ENCODE measurements around the gene VCL.

The VCL gene

DNA sequence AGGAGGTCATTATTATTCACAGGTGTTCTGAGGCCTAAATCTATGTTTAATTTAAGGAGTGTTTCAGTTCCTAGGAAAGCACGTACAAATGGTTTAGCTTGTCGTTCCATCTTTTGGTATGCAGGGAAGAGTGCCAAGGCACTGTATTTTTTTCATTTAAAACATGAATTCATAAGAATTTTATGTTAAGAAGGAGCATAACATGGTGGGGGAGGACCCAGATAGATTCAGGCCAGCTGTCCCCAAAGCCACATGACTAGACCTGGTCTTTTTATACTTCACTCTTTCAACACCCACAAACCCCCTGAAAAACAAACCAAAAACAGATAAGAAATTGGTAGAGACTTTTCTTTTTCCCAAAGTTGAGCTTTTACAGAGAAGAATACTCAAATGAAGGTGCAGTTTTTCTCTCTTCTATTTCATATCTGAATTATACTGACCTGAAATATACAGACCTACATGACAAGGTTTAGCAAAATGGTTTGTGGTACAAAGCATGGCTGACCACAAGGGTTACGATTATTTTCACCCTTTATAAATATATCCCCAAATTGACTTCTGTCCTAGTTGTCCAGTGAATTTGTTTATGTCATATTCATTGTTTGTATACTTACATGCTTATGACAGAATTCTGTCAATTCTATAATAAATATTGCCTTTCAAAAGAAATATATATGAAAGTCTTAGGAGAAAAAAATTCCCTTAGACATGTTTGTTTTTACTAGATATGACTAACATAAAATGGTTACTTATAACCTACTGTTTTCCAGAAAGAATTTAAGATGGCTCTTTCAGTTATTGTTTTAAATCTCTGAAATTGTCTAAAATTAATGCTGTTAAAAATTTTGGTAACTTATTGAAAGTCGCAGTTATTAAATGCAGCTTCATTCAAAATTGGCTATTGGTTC, 81.4 kb downstream of the VCL start:
- no peak for DNase-seq

GRCh38 chr10:74079936-74080590, 82.1 kb downstream of the VCL start:
- DNase-seq = no peak

DNA sequence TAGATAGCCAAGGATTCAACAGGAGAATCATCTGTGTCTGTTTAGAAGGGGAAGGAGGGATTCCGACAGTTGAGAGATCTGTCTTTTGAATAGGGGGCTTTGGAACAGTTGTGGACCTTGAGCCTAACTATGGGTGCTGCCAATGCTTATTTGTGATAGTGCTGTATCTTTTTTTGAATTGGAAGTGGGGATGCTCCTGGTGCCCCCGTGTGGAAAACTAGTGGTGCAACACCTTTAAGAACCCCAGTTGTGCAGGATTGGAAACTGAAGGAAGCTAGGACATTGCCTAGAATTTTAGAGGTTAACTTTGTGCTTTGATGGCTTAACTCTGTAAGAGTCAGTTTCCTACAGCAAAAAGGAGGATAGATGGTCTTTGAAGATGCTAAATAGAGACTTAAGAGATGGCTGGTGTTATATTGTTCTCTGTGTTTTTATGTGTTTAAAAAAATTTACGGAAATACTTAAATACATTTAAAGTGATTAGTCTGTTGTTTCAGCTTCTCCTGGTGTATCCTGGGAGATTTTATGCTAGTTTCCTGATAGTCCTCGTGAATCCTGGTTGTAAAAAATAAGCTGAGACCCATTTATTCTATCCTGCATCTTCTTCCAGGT, 83.4 kb downstream of the VCL start:
- DNase-seq = no peak

GRCh38 chr10:74081941-74082718, 84.2 kb downstream of the VCL start:
- DNase-seq = no peak

DNA sequence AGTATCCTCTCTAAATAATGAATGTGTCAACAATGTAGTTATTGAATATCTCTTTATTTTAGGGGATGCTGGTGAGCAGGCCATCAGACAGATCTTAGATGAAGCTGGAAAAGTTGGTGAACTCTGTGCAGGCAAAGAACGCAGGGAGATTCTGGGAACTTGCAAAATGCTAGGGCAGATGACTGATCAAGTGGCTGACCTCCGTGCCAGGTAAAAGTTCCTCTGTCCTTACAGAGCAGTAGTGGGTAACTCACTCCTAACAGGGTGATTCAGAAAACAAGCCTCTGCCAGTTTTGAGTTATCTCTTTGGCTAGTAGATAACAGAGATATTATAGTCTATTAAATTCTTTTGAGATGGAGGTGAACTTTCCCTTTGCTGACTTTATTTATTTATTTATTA, 85.4 kb downstream of the VCL start:
- no peak for DNase-seq

DNA sequence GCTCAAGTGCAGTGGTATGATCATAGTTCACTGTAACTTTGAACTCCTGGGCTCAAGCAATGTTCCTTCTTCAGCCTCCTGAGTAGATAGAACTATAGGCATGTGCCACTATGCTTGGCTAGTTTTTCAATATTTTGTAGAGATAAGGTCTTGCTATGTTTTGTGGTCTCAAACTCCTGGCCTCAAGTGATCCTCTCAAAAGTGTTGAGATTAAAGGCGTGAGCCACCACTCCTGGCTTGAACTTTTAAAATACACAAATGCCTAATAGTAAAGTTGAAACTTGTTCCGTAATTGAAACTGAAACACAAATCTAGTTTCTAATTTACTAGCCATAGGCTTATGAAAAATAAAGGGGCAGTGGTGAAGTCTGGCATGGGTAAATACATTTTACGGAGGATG, 87.0 kb downstream of the VCL start:
- no peak for DNase-seq

DNA sequence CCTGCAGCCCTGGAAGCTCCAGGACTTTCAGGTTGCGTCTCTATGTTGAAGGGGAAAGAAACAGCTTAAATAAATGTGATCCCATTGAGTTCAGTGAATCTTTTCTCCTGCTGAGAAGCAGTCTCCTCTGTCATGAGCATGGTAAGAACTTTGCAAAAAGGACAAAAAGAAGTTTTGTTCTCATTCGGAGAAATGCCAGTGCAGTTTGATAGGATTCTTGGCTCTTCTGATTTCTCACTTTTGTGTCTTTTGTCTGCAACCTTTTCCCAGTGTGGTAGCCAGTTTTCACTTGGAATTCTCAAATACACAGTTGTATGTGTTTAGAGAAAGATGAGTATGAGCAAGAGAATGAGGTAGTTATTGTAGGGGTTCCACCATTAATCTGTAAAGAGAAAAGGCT, 88.4 kb downstream of the VCL start:
- DNase-seq = no peak

DNA sequence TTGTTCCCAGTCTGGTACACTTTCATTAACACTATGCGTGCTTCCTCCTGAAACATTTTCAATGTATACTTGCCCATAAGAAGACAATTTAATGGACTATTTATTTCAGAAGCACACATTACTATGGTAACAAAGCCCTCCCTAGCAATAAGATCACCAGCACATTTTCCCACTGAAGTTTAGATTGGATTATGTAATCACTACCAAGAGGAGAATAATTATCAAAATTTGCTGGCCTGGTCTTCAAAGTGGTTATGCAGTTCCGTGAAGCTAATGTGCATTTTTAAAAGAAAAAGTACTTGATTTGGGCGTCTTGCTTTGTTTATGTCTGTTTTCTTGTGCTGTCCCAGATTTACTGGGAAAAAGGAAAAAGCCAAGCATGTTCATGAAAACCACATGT, 90.8 kb downstream of the VCL start:
- no peak for DNase-seq

GRCh38 chr10:74092372-74092771, 94.5 kb downstream of the VCL start:
- DNase-seq = no peak

DNA sequence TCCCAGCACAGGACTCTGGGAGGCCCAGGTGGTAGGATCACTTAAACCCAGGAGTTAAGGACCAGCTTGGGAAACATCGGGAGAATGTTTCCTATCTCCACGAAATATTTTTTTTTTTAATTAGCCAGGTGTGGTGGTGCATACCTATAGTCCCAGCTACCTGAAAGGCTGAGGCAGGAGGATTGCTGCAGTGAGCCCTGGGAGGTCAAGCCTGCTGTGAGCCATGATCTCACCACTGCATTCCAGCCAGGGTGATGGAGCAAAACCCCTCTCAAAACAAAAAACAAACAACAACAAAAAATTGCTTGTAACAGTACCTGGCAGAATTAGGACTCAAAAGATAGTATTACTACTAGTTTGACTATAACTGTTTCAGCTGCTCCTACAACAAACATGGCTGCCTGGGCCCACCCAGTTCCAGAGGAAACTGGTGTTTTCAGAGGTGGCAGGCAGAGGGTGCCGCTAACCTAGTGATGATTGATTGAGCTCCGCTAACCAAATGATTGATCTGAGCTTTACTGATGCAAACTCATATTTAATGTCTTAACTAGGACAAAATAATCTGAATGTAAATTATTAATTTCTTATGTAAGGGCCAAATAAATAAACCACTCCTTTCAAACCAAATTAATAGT, 95.7 kb downstream of the VCL start:
- DNase-seq = no peak

- DNase-seq = no peak
These were observed 96.3 kb downstream of the VCL start for GRCh38 chr10:74094231-74094630.

DNA sequence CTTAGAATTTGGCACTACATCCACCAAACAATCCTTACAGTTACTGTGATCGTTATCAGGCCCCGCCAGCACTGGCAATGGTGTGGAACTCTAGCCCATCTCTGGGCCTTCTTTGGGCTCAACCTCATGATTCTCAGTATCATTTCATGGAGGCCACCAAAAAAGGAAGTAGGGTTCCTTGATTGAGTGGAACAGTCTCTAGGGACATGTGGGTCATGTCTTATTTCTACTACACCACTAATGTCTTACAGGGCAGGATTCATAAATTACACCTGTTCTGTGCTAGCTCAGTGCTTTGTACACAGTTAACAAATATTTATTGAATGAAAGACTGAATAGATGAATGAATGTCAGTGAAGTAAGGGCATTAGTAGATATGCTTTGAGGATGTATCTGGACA, 98.9 kb downstream of the VCL start:
- no peak for DNase-seq

- DNase-seq = no peak
These were observed 99.9 kb downstream of the VCL start for GRCh38 chr10:74097776-74098175.

- no peak for DNase-seq
These were observed 101.5 kb downstream of the VCL start for GRCh38 chr10:74099420-74099819.

GRCh38 chr10:74099836-74100235, 101.9 kb downstream of the VCL start:
- DNase-seq = no peak

DNA sequence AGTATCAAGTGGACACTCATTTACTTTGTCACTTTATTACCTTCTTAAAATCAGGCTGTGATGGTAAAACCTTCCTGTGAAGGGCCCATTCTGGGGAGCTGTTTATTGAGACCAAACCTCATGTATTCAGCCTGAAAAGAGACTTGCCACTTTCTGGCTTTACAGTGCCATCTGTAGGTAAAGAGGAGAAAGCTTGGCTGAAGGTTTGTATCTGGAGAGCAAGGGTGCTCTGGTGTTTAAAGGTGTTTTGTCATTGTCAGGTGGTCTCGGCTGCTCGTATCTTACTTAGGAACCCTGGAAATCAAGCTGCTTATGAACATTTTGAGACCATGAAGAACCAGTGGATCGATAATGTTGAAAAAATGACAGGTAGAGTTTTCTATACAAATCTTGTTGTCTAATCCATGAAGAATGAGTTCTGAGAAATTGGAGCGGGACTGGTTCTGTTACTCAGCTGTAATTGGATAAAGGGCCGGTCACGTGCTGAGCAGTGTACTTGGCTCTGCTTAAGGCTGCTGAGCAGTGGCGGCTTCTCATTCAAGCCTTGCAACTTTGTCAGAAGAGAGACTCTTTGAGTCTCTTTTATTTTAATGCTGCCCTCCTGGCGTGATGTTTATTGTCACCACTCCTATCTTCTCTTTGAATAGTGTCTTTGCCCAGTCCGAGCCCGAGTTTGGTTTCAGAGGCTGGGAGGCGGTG, 105.8 kb downstream of the VCL start:
- DNase-seq = no peak

DNA sequence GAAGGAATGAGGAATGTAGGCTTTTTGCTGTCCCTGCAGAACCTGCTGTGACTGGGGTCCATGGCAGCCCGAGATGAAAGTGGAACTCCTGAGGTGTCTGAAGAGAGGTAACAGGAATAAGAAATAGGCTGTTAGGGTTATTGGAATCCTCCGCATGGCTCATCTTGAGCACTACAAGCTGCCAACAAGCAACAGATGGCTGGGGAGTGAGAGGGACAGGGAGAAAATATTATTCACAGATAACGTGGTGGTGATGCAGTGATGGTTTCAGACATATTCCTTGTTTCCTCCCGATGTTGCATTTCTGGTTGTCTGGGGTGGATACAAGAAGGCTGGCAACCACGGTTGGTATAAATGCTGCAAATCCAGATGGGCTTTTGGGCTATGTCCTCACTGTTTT, 106.6 kb downstream of the VCL start:
- DNase-seq = no peak

DNA sequence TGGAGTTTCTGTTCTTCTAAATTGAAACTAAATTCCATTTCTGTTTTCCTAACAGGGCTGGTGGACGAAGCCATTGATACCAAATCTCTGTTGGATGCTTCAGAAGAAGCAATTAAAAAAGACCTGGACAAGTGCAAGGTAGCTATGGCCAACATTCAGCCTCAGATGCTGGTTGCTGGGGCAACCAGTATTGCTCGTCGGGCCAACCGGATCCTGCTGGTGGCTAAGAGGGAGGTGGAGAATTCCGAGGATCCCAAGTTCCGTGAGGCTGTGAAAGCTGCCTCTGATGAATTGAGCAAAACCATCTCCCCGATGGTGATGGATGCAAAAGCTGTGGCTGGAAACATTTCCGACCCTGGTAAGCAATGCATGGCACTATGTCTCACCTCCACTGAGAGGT, 107.1 kb downstream of the VCL start:
- DNase-seq = no peak

DNA sequence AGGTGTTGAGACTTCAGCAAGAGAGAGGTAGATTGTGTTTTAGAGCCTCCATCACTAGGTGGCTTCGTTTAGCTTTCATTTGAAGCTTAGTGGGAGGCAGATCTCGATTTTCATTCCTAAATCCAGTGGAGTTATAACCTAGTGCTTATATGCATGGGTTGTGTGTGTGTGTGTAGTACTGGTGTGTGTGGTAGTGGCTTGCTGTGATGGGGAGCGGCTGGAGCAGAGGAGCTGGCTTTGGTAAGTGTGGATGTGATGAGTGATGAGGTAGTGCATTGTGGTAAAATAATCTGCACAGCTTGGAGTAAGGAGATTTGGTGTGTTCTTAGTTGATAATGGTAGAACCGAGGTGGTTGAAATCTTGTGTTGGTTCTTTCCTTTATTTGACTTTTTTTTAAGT, 109.5 kb downstream of the VCL start:
- no peak for DNase-seq

DNA sequence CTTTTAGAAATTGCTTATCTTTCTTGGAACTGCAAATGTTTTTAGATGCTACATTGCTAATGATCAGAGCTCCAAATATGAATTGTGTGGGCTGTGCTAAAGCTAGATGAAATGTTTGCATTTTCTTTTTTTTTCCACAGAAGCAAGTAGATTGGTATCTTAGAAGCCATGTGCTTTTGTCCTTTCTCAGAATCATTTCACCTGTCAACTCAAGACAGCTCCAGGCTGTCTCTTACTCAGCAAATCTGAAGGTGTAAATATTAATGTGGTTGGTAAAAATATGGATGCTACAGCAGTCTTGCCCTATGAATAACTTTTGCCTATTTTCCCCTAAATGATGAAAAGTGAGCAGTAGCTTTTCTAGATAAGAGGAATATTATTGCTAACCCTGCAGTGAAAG, 111.5 kb downstream of the VCL start:
- no peak for DNase-seq

- DNase-seq = no peak
These were observed 112.2 kb downstream of the VCL start for GRCh38 chr10:74110120-74110519.

- no peak for DNase-seq
These were observed 113.9 kb downstream of the VCL start for GRCh38 chr10:74111799-74112198.

Data from NCI-H1105 (cell line).